ENCODE data around the gene RPUSD1.
"Not testable (repeated sequence)": the region's sequence is repeated elsewhere in the genome, so short reads cannot be mapped to it uniquely, and the experiment has no call there.

Gene RPUSD1

DNA sequence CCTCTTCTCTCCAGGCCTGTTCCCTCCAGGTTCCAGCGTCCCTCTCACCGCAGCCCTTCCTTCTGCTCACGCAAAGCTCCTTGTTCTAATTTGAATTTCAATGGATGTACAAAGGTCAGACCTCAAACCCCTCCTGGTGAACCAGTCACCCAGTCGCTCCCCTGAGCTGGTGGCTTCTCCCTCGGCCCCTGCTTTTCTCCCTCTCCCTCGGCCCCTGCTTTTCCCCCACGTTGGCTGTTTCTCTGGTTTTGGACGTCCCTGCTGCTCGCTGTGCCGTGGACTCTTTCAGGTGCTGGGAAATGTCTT is 36.2 kb downstream of the RPUSD1 start:
- no peak overlapping the region for H3K4me3 ChIP-seq (ENCODE audit: low read length)
- TF ChIP-seq ZNF274 (IDR thresholded peaks at IDR 0.05; ENCODE audit: low read depth, low read length): no peak

DNA sequence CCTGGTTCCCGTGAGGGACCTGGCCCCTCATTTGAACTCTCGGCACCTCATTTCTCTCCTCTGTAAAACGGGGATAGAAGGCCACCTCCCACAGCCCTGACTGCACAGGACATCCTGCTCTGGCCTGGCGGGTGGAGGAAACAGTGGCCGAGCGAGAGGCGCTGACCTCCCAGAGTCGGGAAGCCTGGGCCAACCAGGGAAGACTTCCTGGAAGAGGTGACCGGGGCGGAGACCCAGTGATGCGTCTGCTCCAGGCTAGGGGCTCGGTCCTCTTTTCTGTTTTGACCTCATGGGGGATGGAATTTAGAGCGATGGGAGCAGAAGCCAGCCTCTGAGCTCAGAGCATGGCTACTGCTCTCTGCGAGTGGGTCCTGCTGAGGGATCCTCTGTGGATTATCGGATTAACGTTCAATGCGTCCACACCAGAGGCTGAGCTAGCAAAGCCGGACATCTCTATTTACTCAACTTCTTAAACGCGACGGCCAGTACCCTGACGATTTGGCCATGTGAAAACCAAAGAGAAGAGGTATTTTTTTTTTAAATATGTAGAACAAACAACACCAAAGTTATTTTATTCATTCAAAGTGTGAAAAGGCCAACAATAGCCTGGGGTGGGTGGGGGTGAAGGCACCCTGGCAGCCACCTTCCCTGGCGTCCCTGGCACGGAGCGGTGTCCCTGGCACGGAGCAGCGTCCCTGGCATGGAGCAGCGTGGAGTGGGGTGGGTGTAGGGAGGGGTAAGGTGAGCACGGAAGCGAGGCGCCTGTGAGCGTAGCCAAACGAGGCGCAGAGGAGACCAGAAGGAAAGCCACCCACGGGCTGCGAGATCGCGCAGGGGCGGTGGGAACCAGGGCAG is 36.8 kb downstream of the RPUSD1 start:
- H3K4me3 ChIP-seq (ENCODE audit: low read length): no peak overlapping the region

DNA sequence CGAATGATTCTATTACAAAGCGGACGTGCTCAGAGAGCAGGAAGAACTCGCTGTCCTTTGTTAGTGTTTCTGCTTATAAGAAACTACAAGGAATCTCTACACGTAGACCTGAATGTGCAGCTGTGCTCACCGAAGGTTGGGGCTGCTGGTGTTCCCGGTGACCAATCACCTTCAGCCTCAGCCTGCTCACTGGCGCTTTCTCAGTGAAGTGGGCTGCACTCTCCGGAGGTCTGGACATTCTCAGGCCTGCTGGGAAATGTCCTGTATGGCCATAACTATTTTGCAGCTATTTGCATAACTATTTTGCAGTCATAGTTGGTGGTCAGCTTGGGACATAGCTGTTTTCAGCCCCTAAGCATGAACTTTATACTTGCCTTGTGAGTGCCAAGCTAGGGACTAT is 37.7 kb downstream of the RPUSD1 start:
- no peak overlapping the region for H3K4me3 ChIP-seq (ENCODE audit: low read length)
- TF ChIP-seq ZNF274 (IDR thresholded peaks at IDR 0.05; ENCODE audit: low read depth, low read length): no peak

More for the DNA sequence above, 36.8 kb downstream of the RPUSD1 start:
- TF ChIP-seq ZNF274 (IDR thresholded peaks at IDR 0.05; ENCODE audit: low read depth, low read length): no peak

DNA sequence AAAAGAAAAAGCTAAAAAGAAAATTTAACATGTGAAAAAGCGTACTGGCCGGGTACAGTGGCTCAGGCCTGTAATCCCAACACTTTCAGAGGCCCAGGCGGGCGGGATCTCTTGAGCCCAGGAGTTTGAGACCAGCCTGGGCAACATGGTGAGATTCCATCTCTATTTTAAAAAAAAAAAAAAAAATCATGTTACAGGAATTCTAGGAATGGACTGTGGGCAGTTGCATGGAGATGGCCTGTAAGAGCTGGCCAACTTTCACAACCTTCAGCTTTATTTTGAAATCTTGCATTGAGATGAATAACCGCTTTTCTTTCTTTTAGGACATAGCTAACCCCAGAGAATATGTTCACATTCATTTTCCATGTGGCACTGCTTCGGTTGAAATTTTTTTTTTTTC is 39.2 kb downstream of the RPUSD1 start:
- no peak for TF ChIP-seq ZNF274 (IDR thresholded peaks at IDR 0.05; ENCODE audit: low read depth, low read length)
- H3K4me3 ChIP-seq (ENCODE audit: low read length): no peak overlapping the region

DNA sequence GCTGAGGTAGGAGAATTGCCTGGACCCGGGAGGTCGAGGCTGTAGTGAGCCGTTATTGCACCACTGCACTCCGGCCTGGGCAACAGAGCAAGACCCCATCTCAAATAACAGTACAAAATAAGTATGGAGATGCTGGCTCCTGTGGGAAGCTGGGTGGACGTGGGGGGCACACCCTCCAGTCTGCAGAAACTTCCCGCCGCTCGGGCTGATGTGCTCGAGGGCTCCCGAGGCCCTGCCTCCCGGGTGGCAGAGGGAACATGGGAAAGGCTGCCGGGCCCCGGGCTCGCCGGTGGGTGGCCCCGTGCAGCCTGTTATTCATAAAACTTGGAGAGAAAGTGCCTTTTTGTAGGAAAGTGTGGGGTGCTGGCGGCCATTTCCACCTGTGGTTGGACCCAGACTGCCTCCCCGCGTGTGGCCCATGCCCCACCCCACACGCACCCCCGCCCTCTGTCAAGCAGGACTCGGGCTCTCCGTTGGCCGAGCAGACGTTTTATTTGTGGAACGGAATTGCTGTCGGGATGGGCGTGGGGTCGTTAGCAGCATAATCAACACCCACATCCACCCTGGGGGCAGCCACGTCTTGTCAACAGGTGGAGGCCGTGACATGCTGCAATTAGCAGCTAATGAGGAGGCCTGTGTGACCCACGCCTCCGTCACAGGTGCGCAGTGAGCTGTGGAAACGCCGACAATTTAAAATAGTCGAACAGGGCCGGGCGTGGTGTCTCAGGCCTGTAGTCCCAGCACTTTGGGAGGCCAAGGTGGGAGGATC is 40.0 kb downstream of the RPUSD1 start:
- H3K4me3 ChIP-seq (ENCODE audit: low read length): no peak overlapping the region
- no peak for TF ChIP-seq ZNF274 (IDR thresholded peaks at IDR 0.05; ENCODE audit: low read depth, low read length)

DNA sequence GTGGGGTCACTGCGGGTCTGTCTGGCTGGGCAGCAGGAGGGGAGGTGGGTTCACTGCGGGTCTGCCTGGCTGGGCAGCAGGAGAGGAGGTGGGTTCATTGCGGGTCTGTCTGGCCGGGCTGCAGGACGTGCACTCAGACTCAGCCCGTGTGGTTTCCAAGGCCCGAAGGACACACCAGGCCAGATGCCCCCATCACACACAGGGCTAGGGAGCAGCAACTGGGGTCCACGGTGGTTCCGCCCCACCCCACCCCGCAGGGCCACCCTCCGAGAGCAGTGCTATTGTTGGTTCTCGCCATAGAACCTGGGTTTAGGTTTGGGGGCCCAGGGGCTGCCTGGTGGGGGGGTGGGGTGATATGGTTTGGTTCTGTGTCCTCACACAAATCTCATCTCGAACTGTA is 41.5 kb downstream of the RPUSD1 start:
- TF ChIP-seq ZNF274 (IDR thresholded peaks at IDR 0.05; ENCODE audit: low read depth, low read length): no peak
- H3K4me3 ChIP-seq (ENCODE audit: low read length): no peak overlapping the region

DNA sequence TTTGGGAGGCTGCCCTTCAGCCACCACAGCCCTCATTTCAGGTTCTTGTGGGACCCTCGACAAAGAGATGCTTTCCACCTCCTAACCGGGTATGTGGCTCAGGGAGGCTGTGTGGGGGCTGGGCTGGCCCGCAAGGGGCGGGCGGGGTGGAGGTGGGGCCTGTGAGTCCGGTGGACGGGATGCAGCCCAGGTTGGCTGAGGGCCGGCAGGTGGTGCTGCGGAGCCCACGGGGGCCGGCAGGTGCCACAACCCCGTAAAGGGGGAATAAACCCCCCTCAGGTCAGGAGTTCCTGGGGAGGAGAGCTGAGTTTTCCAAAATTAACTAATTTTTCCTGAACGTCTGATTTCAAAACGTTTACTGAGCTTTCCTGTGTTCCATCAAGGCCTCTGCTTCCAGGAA is 42.4 kb downstream of the RPUSD1 start:
- no peak for TF ChIP-seq ZNF274 (IDR thresholded peaks at IDR 0.05; ENCODE audit: low read depth, low read length)
- H3K4me3 ChIP-seq (ENCODE audit: low read length): no peak overlapping the region

DNA sequence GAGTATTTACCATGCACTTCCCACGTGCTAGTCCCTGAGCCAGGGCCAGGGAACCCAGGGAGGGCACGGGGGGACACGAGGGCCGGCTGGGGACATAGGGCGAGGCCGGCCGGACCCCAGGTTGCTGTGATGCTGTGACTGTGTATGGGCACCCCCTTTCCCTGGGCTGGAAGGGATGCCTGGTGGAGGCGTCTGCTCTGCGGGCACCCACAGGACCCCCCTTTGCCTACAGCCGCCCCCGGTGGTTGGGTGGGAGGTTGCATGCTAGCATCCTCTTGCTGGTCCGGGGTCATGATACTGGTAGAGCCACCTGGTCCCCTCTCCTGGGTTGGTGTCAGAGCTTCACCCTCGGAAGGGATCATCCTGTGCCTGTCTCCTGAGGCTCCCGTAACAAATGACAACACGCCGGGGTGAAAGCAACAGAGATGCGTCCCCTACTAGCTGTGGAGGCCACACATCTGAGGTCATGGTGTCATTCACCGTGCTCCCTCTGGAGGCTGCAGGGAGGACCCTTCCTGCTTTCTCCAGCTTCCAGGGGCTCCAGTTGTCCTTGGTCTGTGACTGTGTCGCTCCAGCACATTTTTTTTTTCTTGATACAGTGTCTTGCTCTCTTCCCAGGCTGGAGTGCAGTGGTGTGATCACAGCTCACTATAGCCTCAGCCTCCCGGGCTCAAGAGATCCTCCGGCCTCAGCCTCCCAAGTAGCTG is 44.2 kb downstream of the RPUSD1 start:
- TF ChIP-seq ZNF274 (IDR thresholded peaks at IDR 0.05; ENCODE audit: low read depth, low read length): no peak
- H3K4me3 ChIP-seq (ENCODE audit: low read length): no peak overlapping the region

DNA sequence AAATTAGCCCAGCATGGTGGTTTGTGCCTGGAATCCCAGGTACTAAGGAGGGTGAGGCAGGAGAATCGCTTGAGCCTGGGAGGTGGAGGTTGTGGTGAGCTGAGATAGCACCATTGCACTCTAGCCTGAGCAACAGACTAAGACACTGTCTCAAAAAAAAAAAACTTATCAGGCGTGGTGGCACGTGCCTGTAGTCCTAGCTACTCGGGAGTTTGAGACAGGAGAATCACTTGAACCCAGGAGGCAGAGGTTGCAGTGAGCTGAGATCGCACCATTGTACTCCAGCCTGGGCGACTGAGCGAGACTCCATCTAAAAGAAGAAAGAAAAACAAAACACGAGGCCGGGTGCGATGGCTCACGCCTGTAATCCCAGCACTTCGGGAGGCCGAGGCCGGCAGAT is 45.3 kb downstream of the RPUSD1 start:
- H3K4me3 ChIP-seq (ENCODE audit: low read length): not testable (repeated sequence)

DNA sequence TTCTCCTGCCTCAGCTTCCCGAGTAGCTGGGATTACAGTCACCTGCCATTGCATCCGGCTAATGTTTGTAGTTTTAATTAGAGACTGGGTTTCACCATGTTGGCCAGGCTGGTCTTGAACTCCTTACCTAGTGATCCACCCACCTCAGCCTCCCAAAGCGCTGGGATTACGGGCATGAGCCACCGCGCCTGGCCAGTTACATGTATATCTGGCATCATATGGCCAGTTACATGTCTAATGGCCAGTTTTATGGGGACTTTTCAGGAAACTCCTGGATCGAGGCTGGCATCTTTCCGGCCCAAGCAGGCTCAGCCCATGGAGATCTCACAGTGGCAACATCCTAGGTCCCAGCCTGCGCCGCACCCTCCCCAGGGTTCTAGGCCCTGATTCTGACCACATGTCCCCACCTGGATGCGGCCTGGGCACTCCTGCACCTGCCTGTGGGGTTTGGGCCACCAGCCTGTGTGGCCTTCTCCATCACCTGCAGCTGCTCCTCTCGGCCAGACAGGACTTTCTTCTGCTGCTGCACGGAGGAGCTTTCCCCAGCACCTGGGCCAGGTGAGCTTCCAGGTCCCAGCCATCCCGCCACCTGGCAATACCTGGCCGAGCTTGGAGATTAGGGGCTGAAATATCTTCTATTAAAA is 46.1 kb downstream of the RPUSD1 start:
- no peak for TF ChIP-seq ZNF274 (IDR thresholded peaks at IDR 0.05; ENCODE audit: low read depth, low read length)
- H3K4me3 ChIP-seq (ENCODE audit: low read length): no peak overlapping the region

DNA sequence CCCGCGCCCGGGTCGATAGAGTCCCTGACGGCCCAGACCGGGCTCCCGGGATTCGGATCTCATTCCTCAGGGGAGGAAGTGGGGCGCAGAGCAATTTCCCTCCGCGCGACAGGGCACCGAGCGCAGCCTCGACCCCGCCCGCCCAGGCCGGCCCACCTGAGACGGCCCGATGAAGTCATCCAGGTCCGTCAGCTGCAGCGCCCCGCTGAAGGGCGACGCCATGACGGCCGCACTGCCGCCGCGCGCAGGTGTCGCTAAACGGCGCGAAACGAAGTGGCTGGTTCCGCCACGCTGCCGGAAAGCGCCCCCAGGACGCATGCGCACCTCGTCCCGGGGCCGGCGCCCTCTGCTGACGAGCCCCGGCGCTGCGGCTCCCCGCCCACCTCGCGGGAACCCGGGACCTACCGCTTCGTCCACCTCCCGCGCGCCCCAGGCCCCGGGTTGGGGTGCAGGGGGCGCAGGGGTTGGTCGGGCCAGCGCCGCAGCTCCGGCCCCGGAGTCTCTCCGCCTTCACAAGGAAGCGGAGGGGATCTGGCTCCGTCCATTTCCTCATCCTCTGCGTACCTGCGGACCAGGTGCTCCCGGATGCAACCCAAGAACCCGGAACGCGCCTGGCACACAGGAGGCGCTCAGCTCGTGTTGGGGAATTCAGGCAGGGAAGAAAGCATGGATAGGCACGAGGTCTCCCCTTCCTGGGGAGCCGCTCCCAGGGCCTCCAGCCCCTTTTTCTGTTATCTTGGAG is 47.2 kb downstream of the RPUSD1 start, which contains the start of gene CIAO3:
Gene CIAO3 (minus strand): TSS at position 234 of the 742 bp plus-strand sequence. CDS start 12 bp downstream, at position 222.
- peak within 1 kb of the TSS; percentile 87 for H3K4me3 ChIP-seq (ENCODE audit: low read length)
- no peak for TF ChIP-seq ZNF274 (IDR thresholded peaks at IDR 0.05; ENCODE audit: low read depth, low read length)

DNA sequence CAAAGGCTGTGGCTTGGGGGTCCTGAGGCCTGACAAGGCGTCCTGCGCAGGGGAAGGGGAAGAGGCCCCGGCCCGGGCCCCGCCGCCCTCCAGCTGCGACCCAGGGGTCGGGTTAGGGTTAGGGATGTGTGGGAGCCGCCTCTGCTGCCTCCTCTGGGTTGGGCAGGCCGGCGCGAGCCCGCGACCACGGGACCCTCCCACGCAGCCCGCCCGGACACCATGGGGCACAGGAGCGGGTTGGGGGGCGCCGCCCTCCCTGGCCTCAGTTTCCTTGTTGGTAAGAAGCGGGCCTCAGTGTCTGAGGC is 47.8 kb downstream of the RPUSD1 start:
- H3K4me3 ChIP-seq (ENCODE audit: low read length): peak overlapping the region; percentile 87
- TF ChIP-seq ZNF274 (IDR thresholded peaks at IDR 0.05; ENCODE audit: low read depth, low read length): no peak

DNA sequence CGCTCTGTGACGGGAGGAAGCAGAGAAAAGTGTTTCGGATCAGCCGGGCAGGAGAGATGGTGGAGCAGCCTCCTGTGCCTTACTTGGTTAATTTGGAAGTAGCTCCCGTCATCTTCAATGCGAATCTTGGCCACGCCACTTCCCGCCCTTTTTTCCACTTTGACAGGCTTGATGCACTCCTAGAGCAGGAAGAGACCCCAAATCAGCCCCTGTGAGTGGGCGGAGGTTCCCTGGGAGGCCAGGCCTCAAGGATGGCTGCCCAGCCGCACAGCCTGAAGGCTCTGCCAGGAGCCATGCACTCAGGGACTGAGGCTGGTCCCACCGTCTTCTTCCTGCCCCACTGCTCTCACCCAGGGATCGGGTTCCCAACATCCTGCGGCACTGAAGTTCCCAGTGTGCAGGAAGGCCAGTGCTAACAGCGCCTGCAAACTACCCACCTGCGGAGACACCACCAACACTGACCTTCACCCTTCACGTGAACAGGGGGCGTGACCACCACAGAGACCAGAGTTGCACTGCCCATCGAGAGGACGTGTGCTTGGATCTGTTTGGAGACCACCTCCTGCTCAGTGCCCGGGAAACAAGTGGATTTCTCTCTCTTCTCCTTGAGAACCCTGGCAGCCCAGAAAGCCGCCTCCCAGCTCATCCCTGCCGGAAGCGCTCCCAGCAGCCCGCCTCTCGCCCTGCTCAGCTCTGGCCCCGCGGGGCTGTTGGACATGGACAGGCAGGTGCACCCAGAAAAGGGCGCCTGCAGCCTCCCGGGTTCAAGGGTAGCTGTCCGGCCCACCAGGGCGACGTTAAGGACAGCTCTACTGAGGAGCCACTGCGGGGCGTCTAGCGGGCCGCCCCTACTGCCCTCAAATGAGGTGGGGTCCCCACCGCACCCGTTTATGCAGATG is 48.4 kb downstream of the RPUSD1 start:
- TF ChIP-seq ZNF274 (IDR thresholded peaks at IDR 0.05; ENCODE audit: low read depth, low read length): no peak
- H3K4me3 ChIP-seq (ENCODE audit: low read length): peak overlapping the region; percentile 87

Data from GM08714 (cell line).